GM23338 (cell line): ENCODE measurements around the gene TAS2R42. TPM values are rescaled to one million over a fixed set of nuclear protein-coding genes. Genes with fewer than 3 reads are reported as not detected.

Experiments used
- ATAC-seq: fragments of 200-7000 bp; cut with Tn5 transposase; 3 replicates; pipeline ENCODE4 v1.9.1; 2020
- DNase-seq: peaks from one replicate; pipeline ENCODE4 v3.0.0-alpha.2; 2015; ENCODE audit warnings: low spot score
- H2AFZ ChIP-seq: fragments of 200-600 bp; sonication (generic); 2 replicates; pipeline ENCODE4 v1.8.0; 2016; ENCODE audit warnings: antibody characterized with exemption, mild to moderate bottlenecking, moderate library complexity
- H3F3A ChIP-seq: fragments of 200-600 bp; sonication (generic); replicated peaks from 2 replicates; pipeline ENCODE4 v1.8.0; 2017; ENCODE audit warnings: antibody characterized with exemption, mixed run types, low read depth
- H3K27ac ChIP-seq: fragments of 200-600 bp; sonication (generic); 2 replicates; pipeline ENCODE4 v1.6.1; 2016; ENCODE audit warnings: low read depth
- H3K27me3 ChIP-seq: fragments of 200-600 bp; sonication (generic); 2 replicates; pipeline ENCODE4 v1.8.0; 2016; ENCODE audit warnings: mild to moderate bottlenecking, mixed run types, moderate library complexity; ENCODE audit not compliant: insufficient read depth
- H3K36me3 ChIP-seq: fragments of 200-600 bp; sonication (generic); 2 replicates; pipeline ENCODE4 v1.8.0; 2016; ENCODE audit warnings: mild to moderate bottlenecking; ENCODE audit not compliant: insufficient read depth
- H3K4me1 ChIP-seq: fragments of 200-600 bp; sonication (generic); 2 replicates; pipeline ENCODE4 v1.8.0; 2016; ENCODE audit warnings: mild to moderate bottlenecking, moderate library complexity; ENCODE audit not compliant: insufficient read depth
- H3K4me2 ChIP-seq: fragments of 200-600 bp; sonication (generic); 2 replicates; pipeline ENCODE4 v1.7.1; 2017; ENCODE audit warnings: mixed run types
- H3K4me3 ChIP-seq: fragments of 200-600 bp; sonication (generic); 2 replicates; pipeline ENCODE4 v1.6.1; 2016; ENCODE audit warnings: mixed run types
- H3K79me2 ChIP-seq: fragments of 200-600 bp; sonication (generic); replicated peaks from 2 replicates; pipeline ENCODE4 v1.8.0; 2017; ENCODE audit warnings: mild to moderate bottlenecking; ENCODE audit not compliant: insufficient read depth
- H3K9me2 ChIP-seq: fragments of 200-600 bp; sonication (generic); 2 replicates; pipeline ENCODE4 v1.8.0; 2017; ENCODE audit not compliant: insufficient read depth
- H4K20me1 ChIP-seq: fragments of 200-600 bp; sonication (generic); replicated peaks from 2 replicates; pipeline ENCODE4 v1.8.0; 2017; ENCODE audit warnings: mild to moderate bottlenecking; ENCODE audit not compliant: insufficient read depth
- H3K27ac Mint-ChIP-seq: 2 replicates; pipeline ENCODE4 v1.8.0; 2020; ENCODE audit warnings: inconsistent platforms, mild to moderate bottlenecking, moderate library complexity, mixed read lengths
- H3K27me3 Mint-ChIP-seq: 3 replicates; pipeline ENCODE4 v1.8.0; 2022; ENCODE audit warnings: low read depth, mild to moderate bottlenecking, moderate library complexity, mixed read lengths, inconsistent platforms; ENCODE audit not compliant: insufficient read depth, poor library complexity
- H3K36me3 Mint-ChIP-seq: 3 replicates; pipeline ENCODE4 v1.8.0; 2021; ENCODE audit warnings: low read depth, mild to moderate bottlenecking, inconsistent platforms, moderate library complexity, mixed read lengths
- H3K4me1 Mint-ChIP-seq: 3 replicates; pipeline ENCODE4 v1.8.0; 2020; ENCODE audit warnings: mild to moderate bottlenecking, inconsistent platforms, mixed read lengths
- H3K4me3 Mint-ChIP-seq: 3 replicates; pipeline ENCODE4 v1.8.0; 2021; ENCODE audit warnings: moderate library complexity, mild to moderate bottlenecking, inconsistent platforms, mixed read lengths
- H3K9me3 Mint-ChIP-seq: 3 replicates; pipeline ENCODE4 v1.8.0; 2020; ENCODE audit warnings: moderate library complexity, mild to moderate bottlenecking, inconsistent platforms, mixed read lengths
- CREB1 ChIP-seq: fragments of 250-450 bp; sonication (Bioruptor Pico); IDR thresholded peaks from 2 replicates; pipeline ENCODE4 v1.5.0; 2020; ENCODE audit warnings: low read depth, mild to moderate bottlenecking, moderate library complexity
- ETS1 ChIP-seq: IDR thresholded peaks from 2 replicates; pipeline ENCODE4 v1.6.1; 2016; ENCODE audit warnings: antibody characterized with exemption
- EZH2 ChIP-seq: fragments of 200-600 bp; sonication (generic); IDR thresholded peaks from one replicate; pipeline ENCODE4 v1.8.0; 2017; ENCODE audit warnings: antibody characterized with exemption, mild to moderate bottlenecking, low read depth; ENCODE audit not compliant: unreplicated experiment
- JUNB ChIP-seq: IDR thresholded peaks from one replicate; pipeline ENCODE4 v1.6.1; 2016; ENCODE audit warnings: antibody characterized with exemption; ENCODE audit not compliant: unreplicated experiment
- POLR2AphosphoS5 ChIP-seq: IDR thresholded peaks from 2 replicates; pipeline ENCODE4 v1.6.1; 2016; ENCODE audit warnings: antibody characterized with exemption, low read depth
- ZNF114 ChIP-seq: fragments of 250-450 bp; sonication (Bioruptor Pico); IDR thresholded peaks from 2 replicates; pipeline ENCODE4 v1.5.0; 2020; ENCODE audit warnings: mild to moderate bottlenecking, moderate library complexity
- ZNF331 ChIP-seq: fragments of 250-450 bp; sonication (Bioruptor Pico); IDR thresholded peaks from 2 replicates; pipeline ENCODE4 v1.5.0; 2020; ENCODE audit warnings: low read depth, mild to moderate bottlenecking, moderate library complexity
- polyA plus RNA-seq: library from polyadenylated mRNA; unstranded; fragments of >200 nt; fragmentation: Nextera tagmentation; extraction: Ambion mirVana; gene quantifications from 2 replicates; pipeline ENCODE4 v1.2.1, GENCODE V29; 2016
- total RNA-seq: library from RNA; depleted of rRNA; stranded (reverse); fragments of >200 nt; shearing (Covaris generic); gene quantifications from 2 replicates; pipeline ENCODE4 v1.2.3, GENCODE V29; 2014
- TF ChIP-seq, protein P1 (sequence below), 2 experiments: fragments of 200-600 bp in 1 of 2; sonication (generic) in 1 of 2; conservative IDR thresholded peaks; 2 replicates each; pipeline versions ENCODE4 v1.5.1 to v1.6.1; 2016 to 2017; ENCODE audit warnings: antibody characterized with exemption in 2 of 2, low read depth in 2 of 2, mild to moderate bottlenecking in 2 of 2, moderate library complexity in 1 of 2
- TF ChIP-seq, protein P2 (sequence below): IDR thresholded peaks from one replicate; pipeline ENCODE4 v1.6.1; 2018; ENCODE audit warnings: antibody characterized with exemption; ENCODE audit not compliant: unreplicated experiment

Gene TAS2R42
- total and polyA plus RNA-seq, 2 experiments from 2014 or later, result 0.38 TPM; not detected in 1

DNA sequence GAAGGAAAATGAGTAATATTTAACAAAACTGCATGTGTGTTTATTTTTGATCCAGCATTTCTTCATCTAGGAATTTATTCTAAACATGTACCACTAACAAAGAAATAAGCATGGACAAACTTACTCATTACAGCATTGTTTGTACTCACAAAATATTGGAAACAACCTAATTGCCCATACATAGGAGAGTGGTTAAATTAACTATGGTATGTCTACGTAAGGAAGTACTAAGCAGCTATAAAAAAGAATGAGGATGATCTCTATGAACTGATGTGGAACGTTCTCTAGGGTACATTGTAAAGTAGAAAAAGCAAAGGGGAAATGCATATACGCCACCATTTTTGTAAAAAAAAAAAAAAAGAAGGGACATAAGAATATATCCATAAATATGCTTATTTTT is 17.4 kb upstream of the TAS2R42 start:
- Histone ChIP-seq H2AFZ (no peak overlapping the region), H3F3A (no peaks in the 10 kb centered on the region), H4K20me1 (no peaks in the 10 kb centered on the region), H3K9me2 (no peaks in the 10 kb centered on the region), H3K4me3 (no peak overlapping the region), H3K27me3 (no peaks in the 10 kb centered on the region), H3K36me3 (0 out of 2 replicates have a peak, but pooled peaks cover 6% of the 10 kb centered on the region), H3K79me2 (no peaks in the 10 kb centered on the region), H3K4me1 (no peaks in the 10 kb centered on the region), H3K27ac (no peak overlapping the region), H3K4me2 (no peak overlapping the region)
- H3K4me1 Mint-ChIP-seq, result peaks cover 6% of the 10 kb centered on the region; the same call in 2 of the 3 replicates
- H3K27me3 Mint-ChIP-seq, result peaks cover 2% of the 10 kb centered on the region
- DNase-seq, result no peak
- H3K4me3 Mint-ChIP-seq, result no peak overlapping the region
- no peak overlapping the region for H3K27ac Mint-ChIP-seq
- no peak for TF ChIP-seq ZNF114 (CRISPR knock-in tag)
- TF ChIP-seq ETS1, result no peak
- TF ChIP-seq, protein P1, sequence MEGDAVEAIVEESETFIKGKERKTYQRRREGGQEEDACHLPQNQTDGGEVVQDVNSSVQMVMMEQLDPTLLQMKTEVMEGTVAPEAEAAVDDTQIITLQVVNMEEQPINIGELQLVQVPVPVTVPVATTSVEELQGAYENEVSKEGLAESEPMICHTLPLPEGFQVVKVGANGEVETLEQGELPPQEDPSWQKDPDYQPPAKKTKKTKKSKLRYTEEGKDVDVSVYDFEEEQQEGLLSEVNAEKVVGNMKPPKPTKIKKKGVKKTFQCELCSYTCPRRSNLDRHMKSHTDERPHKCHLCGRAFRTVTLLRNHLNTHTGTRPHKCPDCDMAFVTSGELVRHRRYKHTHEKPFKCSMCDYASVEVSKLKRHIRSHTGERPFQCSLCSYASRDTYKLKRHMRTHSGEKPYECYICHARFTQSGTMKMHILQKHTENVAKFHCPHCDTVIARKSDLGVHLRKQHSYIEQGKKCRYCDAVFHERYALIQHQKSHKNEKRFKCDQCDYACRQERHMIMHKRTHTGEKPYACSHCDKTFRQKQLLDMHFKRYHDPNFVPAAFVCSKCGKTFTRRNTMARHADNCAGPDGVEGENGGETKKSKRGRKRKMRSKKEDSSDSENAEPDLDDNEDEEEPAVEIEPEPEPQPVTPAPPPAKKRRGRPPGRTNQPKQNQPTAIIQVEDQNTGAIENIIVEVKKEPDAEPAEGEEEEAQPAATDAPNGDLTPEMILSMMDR (conservative IDR thresholded peaks at IDR 0.05; ENCODE audit: low read depth in 2 of 2), result no peak
- no peak for TF ChIP-seq ZNF331 (CRISPR knock-in tag)
- no peak for TF ChIP-seq JUNB
- TF ChIP-seq EZH2, result no peak
- no peak for TF ChIP-seq CREB1 (CRISPR knock-in tag)
- peaks cover 9% of the 10 kb centered on the region; the same call in 2 of the 3 replicates for H3K36me3 Mint-ChIP-seq
- peaks cover 13% of the 10 kb centered on the region; the same call in 2 of the 3 replicates for H3K9me3 Mint-ChIP-seq
- no peak for ATAC-seq

DNA sequence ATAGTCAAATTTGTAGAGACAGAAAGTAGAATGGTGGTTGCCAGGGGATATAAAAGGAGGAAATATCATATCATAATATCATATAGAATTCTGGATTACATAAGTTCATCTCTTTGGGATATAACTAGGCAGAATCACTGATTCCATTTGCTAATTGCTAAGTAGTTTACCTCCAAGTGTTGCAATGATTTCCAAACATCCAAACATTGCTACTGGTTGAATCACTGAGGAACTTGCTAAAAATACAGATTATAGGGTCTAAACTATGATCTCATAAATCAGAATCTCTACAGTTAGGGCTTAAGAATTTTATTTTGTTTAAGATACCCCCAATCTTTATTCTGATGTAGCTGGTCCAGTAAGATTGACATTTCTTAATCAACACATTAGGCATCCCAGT is 16.1 kb upstream of the TAS2R42 start:
- H3K79me2 ChIP-seq, result no peaks in the 10 kb centered on the region
- DNase-seq, result no peak
- no peaks in the 10 kb centered on the region for H3F3A ChIP-seq
- no peak for ATAC-seq
- 0 out of 2 replicates have a peak, but pooled peaks cover 6% of the 10 kb centered on the region for H3K36me3 ChIP-seq
- H3K4me3 Mint-ChIP-seq, result no peak overlapping the region
- H3K36me3 Mint-ChIP-seq, result peaks cover 9% of the 10 kb centered on the region; the same call in 2 of the 3 replicates
- H3K27me3 Mint-ChIP-seq, result peaks cover 2% of the 10 kb centered on the region
- H3K27ac ChIP-seq, result no peak overlapping the region
- H3K9me2 ChIP-seq, result no peaks in the 10 kb centered on the region
- no peaks in the 10 kb centered on the region for H4K20me1 ChIP-seq
- H3K4me1 ChIP-seq, result no peaks in the 10 kb centered on the region
- no peak overlapping the region for H3K4me2 ChIP-seq
- H3K27me3 ChIP-seq, result no peaks in the 10 kb centered on the region
- H3K9me3 Mint-ChIP-seq, result peaks cover 13% of the 10 kb centered on the region; the same call in 2 of the 3 replicates
- H3K4me1 Mint-ChIP-seq, result peaks cover 8% of the 10 kb centered on the region; the same call in 1 of the 3 replicates
- H3K27ac Mint-ChIP-seq, result no peak overlapping the region
- H3K4me3 ChIP-seq, result no peak overlapping the region
- H2AFZ ChIP-seq, result no peak overlapping the region
- TF ChIP-seq POLR2AphosphoS5 (no peak), JUNB (no peak), ETS1 (no peak)
- TF ChIP-seq, protein P2, sequence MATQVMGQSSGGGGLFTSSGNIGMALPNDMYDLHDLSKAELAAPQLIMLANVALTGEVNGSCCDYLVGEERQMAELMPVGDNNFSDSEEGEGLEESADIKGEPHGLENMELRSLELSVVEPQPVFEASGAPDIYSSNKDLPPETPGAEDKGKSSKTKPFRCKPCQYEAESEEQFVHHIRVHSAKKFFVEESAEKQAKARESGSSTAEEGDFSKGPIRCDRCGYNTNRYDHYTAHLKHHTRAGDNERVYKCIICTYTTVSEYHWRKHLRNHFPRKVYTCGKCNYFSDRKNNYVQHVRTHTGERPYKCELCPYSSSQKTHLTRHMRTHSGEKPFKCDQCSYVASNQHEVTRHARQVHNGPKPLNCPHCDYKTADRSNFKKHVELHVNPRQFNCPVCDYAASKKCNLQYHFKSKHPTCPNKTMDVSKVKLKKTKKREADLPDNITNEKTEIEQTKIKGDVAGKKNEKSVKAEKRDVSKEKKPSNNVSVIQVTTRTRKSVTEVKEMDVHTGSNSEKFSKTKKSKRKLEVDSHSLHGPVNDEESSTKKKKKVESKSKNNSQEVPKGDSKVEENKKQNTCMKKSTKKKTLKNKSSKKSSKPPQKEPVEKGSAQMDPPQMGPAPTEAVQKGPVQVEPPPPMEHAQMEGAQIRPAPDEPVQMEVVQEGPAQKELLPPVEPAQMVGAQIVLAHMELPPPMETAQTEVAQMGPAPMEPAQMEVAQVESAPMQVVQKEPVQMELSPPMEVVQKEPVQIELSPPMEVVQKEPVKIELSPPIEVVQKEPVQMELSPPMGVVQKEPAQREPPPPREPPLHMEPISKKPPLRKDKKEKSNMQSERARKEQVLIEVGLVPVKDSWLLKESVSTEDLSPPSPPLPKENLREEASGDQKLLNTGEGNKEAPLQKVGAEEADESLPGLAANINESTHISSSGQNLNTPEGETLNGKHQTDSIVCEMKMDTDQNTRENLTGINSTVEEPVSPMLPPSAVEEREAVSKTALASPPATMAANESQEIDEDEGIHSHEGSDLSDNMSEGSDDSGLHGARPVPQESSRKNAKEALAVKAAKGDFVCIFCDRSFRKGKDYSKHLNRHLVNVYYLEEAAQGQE, result no peak
